CD4-positive, alpha-beta T cell treated with Interleukin-4 for 4 hours (primary cell): ENCODE data around the gene TMEM134.
"Not testable (repeated sequence)": the region's sequence is repeated elsewhere in the genome, so short reads cannot be mapped to it uniquely, and the experiment has no call there.

Experiments
- DNase-seq: peaks from one replicate; pipeline ENCODE4 v3.0.0-alpha.2; 2020

Gene TMEM134

DNA sequence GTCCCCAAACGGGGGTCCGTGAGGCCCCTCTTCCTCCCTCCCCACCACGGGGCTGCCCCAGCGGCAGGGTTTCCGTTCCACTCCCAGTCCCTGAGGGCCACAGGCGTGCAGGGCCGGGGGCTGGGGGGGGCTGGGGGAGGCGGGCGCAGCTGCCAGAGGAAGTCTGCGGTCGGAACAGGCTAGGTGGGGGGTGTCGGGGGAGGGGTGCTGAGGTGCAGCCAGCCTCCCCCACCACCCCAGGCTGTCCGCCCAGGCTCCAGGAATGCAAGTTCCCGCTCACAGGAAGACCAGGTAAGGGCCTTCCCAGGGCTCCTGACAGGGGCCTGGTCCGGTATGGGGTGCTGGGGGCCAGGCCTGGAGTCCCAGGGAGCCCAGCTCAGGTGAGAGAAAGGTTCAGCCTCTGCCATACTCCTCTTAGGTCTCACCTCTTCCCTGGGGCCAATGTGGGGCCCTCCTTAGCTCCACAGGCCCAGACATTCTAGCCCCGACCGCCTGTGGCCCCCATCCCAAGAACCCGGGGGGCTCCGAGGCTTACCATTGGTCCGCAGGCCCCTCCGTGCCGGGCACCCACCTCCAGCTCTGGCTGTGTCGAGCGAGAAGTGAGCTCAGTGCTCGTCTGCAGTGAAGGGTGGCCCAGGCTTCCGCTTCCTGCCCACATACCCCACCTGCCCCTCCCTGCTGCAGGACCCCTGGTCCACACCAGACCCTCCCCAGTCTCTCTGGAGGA is 31.8 kb downstream of the TMEM134 start, which contains the start of gene PTPRCAP:
Gene PTPRCAP, minus strand, starts transcription at position 601 of the 727 bp plus-strand sequence. Its CDS starts 63 bp downstream, at position 538.
- DNase-seq: peak; percentile 70

DNA sequence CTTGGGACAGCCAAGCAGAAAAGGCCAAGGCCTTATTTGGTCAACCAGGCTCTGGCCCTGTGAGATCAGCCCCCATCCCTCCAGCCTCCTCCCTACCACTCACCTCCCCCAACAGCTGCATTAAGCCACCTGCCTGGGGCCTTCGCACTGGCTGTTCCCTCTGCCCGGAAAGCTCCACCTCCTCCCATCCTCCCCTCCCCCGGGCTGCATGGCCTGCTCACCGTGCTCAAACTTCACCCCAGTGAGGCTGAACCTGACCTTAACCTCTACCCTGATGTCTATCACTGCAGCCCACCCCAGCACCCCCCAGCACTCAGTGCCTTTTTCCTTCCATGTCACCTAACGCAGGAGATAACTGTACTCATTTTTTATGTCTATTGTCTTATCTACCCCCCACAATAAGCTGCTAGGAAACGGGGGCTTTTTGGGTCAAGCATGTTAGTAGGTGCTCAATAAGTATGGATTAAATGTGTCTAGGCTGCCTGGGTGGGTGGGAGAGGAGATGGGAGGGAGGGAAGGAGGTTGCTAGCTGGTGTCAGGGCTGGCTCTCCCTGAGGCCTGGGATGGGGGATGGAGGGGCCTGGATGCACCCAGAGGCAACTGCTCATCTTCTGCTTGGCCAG is 32.5 kb downstream of the TMEM134 start:
- peak; percentile 59 for DNase-seq

DNA sequence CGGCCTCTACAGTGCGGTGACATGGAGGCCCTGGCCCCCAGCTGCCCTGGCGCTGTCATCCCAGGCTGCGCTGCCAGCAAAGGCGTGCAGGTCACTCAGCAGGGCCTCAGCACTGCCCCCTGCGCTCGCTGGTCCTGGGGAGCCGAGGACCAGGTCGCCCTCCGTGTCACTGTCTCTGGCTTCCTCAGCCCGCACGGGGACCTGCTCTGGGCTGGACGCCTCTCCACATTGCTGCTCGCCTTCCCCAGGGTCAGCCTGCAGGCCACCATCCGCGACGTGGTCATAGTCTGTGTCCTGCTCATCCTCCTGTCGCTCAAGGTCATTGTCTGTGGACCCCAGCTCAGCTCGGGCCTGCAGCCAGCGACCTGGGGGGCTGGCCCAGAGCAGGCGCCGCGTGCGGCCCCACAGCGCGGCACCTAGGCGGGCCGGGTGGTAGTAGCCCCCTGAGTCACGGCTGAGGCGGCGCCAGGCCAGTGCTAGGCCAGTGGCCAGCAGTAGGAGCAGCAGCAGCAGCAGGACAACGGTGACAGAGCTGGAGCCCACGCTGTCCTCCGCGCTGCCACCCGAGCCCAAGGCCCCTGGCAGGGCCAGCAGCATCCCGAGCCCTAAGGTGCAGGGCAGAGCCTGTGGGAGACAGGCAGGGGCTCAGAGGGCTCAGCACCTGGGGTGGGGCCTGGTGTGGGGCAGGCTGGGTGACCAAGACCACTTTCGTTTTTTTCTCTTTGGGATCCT is 33.2 kb downstream of the TMEM134 start:
- no peak for DNase-seq

DNA sequence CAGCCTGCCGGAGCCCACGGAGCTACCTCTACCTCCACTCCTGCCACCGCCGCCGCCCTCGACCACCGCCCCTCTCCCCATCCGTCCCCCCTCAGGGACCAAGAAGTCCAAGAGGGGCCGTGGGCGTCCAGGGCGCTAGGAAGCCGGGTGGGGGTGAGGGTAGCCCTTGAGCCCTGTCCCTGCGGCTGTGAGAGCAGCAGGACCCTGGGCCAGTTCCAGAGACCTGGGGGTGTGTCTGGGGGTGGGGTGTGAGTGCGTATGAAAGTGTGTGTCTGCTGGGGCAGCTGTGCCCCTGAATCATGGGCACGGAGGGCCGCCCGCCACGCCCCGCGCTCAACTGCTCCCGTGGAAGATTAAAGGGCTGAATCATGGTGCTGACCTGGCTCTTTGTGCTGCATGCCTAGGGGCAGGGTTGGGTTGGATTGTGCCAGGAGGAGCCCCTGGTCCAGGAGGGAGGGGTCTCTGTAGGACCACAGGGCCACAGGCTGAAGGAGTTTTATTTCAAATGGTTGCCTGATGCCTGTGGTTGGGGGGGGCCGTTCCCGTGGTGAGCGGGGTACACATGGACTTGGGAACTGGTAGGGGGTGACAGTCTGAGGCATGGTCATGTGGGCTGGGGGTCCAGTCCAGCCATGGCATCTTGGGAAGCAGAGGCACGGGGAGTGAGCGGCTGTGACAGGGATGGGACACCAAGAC is 33.9 kb downstream of the TMEM134 start:
- peak; percentile 46 for DNase-seq

- DNase-seq: no peak
Observed at GRCh38 chr11:67434395-67434881, 34.6 kb downstream of the TMEM134 start.

DNA sequence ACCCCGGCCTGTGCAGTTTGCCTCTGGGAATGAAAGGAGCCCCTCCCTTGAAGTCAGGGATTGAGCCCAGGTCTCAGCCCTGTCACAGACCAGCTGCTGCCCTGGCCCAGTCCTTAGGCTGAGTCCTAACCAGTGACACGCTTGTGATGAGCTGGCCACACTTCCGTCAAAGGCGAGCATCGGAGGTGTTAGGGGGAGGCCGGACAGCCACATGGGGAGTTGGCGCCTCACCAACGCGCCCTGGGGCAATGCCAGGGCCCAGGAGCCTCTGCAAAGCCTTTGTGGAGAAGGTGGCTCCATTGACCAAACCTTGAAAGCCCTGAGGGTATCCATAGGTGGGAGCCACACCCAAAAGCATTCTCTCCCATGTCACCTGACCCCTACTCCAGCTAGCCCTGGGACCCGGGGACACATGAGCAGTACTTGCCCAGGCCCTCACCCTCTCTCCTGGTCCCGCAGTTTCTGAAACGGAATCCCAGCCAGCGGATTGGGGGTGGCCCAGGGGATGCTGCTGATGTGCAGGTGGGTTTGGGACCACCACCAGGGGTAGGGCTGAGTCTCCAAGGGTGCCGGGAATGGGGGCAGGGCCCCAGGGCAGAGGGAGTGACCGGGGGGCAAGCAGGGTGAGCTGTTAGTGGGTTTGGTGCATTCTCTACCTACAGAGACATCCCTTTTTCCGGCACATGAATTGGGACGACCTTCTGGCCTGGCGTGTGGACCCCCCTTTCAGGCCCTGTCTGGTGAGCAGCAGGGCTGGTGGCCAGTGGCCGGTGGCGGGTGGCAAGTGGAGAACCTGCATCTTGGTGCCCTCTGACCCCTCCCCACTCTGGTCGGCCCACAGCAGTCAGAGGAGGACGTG is 35.3 kb downstream of the TMEM134 start:
- no peak for DNase-seq

- DNase-seq: no peak
Observed at GRCh38 chr11:67432655-67433349, 36.2 kb downstream of the TMEM134 start.

- DNase-seq: no peak
Observed at GRCh38 chr11:67431346-67432249, 37.5 kb downstream of the TMEM134 start.

- DNase-seq: no peak
Observed at GRCh38 chr11:67429722-67430121, 39.3 kb downstream of the TMEM134 start.

DNA sequence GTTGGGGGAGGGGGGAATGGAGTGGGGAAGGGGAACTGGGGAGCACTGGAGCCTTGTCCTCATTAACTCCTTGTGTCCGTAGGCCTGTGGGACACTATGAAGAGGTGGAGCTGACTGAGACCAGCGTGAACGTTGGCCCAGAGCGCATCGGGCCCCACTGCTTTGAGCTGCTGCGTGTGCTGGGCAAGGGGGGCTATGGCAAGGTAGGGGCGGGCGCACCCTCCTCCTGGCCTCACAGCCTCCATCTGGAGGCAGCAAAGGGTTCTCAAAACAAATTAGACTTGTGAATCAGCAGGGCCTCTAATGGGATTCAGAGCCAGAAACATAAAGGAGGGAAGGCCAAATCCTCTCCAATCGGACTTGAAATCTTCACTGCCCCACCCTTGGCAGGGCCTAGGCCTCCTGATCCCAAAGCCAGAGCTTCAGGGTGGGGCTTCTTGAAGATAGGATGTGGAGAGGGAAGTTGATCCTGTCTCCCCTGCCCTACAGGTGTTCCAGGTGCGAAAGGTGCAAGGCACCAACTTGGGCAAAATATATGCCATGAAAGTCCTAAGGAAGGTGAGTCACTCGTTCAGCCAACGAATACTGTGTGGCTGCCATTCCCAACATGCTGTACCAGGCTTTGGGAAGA is 39.9 kb downstream of the TMEM134 start:
- DNase-seq: no peak

GRCh38 chr11:67428052-67429001 is 40.7 kb downstream of the TMEM134 start, which contains the start of gene RPS6KB2:
TSS of gene RPS6KB2 (plus strand) at chr11:67428494. CDS start at chr11:67428546, 52 bp downstream.
- DNase-seq: peak; percentile 98

GRCh38 chr11:67427364-67427859 is 41.6 kb downstream of the TMEM134 start:
- DNase-seq: not testable (repeated sequence)

GRCh38 chr11:67423891-67424613 is 45.0 kb downstream of the TMEM134 start:
- no peak for DNase-seq

GRCh38 chr11:67423466-67423865 is 45.6 kb downstream of the TMEM134 start:
- DNase-seq: no peak

- no peak for DNase-seq
Observed at GRCh38 chr11:67422891-67423290, 46.2 kb downstream of the TMEM134 start.

DNA sequence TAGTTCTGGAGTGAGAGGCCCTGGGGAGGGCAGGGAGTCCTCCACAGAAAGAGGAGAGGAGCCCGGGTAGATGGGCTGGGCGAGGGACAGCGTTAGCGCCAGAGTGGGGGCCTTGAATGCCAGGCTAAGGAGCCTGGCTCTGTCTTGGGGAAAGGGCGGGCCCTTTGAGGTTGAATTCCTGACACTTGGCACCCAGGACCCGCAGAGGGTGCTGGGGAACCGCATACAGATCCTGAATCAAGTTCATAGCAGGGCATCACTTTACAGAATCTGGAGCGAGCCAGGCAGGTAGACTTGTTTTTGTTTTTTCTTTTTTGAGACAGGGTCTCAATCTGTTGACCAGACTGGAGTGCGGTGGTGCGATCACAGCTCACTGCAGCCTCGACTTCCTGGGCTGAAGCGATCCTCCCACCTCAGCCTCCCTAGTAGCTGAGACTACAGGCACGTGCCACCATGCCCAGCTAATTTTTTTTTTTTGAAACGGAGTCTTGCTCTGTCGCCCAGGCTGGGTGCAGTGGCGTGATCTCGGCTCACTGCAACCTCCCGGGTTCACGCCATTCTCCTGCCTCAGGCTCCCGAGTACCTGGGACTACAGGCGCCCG is 47.5 kb downstream of the TMEM134 start:
- DNase-seq: no peak
